ENCODE measurements around the gene MYZAP.

DNA sequence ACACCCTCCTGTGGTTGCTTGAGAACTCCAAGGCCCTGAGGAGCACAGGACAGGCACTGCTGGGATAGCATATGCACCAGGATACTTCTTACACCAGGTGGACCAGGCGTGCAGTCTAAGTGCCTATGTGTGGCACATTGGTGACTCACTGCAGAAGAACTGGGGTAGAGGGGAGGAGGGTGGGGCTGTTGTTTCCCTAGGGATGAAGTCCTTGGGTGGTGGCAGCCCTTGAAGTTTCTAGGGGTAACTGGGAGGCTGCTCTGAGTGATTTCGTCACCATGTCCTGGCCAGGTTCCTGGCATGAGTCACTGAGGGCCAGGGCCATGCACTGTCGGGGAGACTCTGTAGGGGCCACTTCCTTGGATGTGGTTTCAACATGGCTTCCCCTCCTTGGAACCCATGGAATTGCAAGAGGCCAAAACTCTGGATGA lies 15.9 kb downstream of the MYZAP start:
- TF ChIP-seq POLR2A (IDR thresholded peaks at IDR 0.05; ENCODE audit: low read depth, low read length): no peak
- TF ChIP-seq TAF1 (IDR thresholded peaks at IDR 0.05; ENCODE audit: low read depth, low read length): no peak

All from GM12891 (cell line).